ENCODE results near the gene SLC25A19.

Gene SLC25A19

GRCh38 chr17:75238684-75239191 lies 50.5 kb downstream of the SLC25A19 start:
- no peak overlapping the region for H3K27ac ChIP-seq
- no peak for TF ChIP-seq ZFX (IDR thresholded peaks at IDR 0.05; ENCODE audit: borderline replicate concordance)
- peak; percentile 94 for TF ChIP-seq CTCF (IDR thresholded peaks at IDR 0.05)

DNA sequence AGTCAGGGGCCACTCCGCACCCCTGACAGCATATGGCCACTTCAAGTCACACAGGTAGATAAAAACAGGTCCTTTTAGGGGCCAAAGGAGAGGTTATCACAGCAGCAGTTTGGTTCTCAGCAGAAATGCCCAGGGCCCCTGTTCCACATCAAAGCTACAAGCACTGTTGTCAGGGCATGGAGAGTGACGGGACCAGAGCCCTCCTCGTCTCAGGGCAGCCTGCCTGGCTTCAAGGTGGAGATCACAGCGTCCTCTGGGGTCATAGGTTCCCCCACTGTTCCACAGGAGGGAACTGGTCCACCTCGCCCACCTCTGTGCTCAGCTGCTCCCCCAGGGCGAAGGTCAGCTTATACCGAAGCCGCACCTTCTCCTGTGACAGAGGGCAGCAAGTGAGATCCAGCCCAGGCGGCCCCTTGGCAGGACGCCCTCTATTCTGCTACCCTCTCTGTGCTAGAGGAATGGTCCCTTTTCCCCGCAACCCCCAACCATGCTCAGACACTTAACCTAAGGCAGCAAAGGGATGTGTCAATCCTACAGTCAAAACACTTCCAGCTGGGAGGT lies 51.1 kb downstream of the SLC25A19 start:
- no peak overlapping the region for H3K27ac ChIP-seq
- no peak for TF ChIP-seq CTCF (IDR thresholded peaks at IDR 0.05)
- no peak for TF ChIP-seq ZFX (IDR thresholded peaks at IDR 0.05; ENCODE audit: borderline replicate concordance)

- H3K27ac ChIP-seq = peak overlapping the region; percentile 29; the same call in 1 of the 2 replicates
- no peak for TF ChIP-seq CTCF (IDR thresholded peaks at IDR 0.05)
Measured at GRCh38 chr17:75237100-75238014, 51.9 kb downstream of the SLC25A19 start.

GRCh38 chr17:75232786-75233185 lies 56.4 kb downstream of the SLC25A19 start:
- no peak overlapping the region for H3K27ac ChIP-seq
- TF ChIP-seq CTCF (IDR thresholded peaks at IDR 0.05) (no peak), ZFX (IDR thresholded peaks at IDR 0.05; ENCODE audit: borderline replicate concordance) (no peak)

DNA sequence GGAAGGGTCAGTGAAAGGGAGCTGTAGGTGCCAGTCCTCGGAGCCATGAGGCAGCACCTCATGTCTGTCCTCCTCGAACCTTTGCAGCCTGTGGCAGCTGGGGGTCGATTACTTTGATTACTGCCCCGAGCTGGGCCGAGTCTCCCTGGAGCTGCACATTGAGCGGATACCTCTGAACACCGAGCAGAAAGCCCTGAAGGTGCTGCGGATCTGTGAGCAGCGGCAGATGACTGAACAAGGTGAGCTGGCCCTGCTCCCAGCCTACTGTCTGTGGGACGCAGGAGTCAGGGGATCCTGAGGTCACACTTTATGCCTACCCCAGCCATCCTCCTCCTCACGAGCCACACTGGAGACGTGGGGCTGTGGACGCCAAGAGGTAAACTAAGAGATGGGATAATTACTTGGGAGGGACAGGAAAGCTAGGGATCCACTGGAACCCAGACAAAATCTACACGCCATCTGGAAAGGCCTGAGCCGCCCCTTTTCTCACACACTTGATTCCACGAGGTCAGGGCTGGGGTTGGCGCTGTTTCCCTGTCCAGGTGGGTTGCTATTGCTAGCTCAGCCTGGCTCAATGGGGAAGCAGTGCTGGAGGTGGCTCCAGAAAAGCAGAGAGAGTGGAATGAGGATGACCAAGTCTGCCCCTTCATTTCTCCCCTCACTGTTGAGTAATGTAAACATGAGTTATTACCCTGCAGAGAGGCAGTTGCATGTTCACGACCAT lies 57.3 kb downstream of the SLC25A19 start:
- TF ChIP-seq ZFX (IDR thresholded peaks at IDR 0.05; ENCODE audit: borderline replicate concordance) (no peak), CTCF (IDR thresholded peaks at IDR 0.05) (no peak)
- no peak overlapping the region for H3K27ac ChIP-seq

DNA sequence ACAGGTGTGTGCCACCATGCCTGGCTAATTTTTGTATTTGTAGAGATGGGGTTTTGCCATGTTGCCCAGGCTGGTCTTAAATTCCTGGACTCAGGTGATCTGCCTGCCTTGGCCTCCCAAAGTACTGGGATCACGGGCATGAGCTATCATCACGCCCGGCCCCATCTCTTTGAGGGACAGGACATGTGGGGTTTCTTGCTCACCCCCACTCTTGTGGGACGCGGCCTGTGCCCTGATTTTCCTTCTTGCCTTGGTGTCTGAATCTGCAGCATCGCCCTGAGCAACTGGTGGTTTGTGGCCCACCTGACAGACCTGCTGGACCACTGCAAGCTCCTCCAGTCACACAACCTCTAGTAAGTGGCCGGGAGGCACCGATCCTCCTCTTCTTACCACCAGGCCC lies 58.2 kb downstream of the SLC25A19 start:
- H3K27ac ChIP-seq = no peak overlapping the region
- no peak for TF ChIP-seq CTCF (IDR thresholded peaks at IDR 0.05)
- TF ChIP-seq ZFX (IDR thresholded peaks at IDR 0.05; ENCODE audit: borderline replicate concordance) = no peak
